SH-SY5Y (cell line): ENCODE measurements around the gene ARHGEF37.

Experiments used
- GATA2 ChIP-seq: IDR thresholded peaks from 2 replicates; pipeline ENCODE4 v1.6.1; 2011; ENCODE audit warnings: mild to moderate bottlenecking, low read depth, low read length
- GATA3 ChIP-seq: IDR thresholded peaks from 2 replicates; pipeline ENCODE4 v1.6.1; 2011; ENCODE audit warnings: low read depth, mild to moderate bottlenecking, low read length, moderate library complexity

ARHGEF37 gene

GRCh38 chr5:149551227-149552037, 29.9 kb upstream of the ARHGEF37 start, which contains the start of gene CSNK1A1:
TSS of gene CSNK1A1 (minus strand) at chr5:149551439. CDS start at chr5:149550964, 475 bp downstream.
- TF ChIP-seq GATA2 (peak; percentile 17; the same call in 1 of the 2 replicates), GATA3 (no peak)

- TF ChIP-seq GATA2 (no peak), GATA3 (no peak)
These were observed 29.2 kb upstream of the ARHGEF37 start for GRCh38 chr5:149552038-149552494.

- TF ChIP-seq GATA3 (no peak), GATA2 (no peak)
These were observed 28.6 kb upstream of the ARHGEF37 start for GRCh38 chr5:149552553-149553160.

- no peak for TF ChIP-seq GATA2
- no peak for TF ChIP-seq GATA3
These were observed 21.6 kb upstream of the ARHGEF37 start for GRCh38 chr5:149559706-149560105.

GRCh38 chr5:149561848-149562247, 19.4 kb upstream of the ARHGEF37 start:
- no peak; the same call in 1 of the 2 replicates for TF ChIP-seq GATA3
- peak; percentile 60 for TF ChIP-seq GATA2

- TF ChIP-seq GATA2 (no peak), GATA3 (no peak)
These were observed 17.8 kb upstream of the ARHGEF37 start for GRCh38 chr5:149563466-149563865.

GRCh38 chr5:149567226-149567625, 14.1 kb upstream of the ARHGEF37 start:
- no peak for TF ChIP-seq GATA3
- TF ChIP-seq GATA2 = no peak

- TF ChIP-seq GATA2 (no peak), GATA3 (no peak)
These were observed 9.1 kb upstream of the ARHGEF37 start for GRCh38 chr5:149572170-149572569.

GRCh38 chr5:149572576-149573231, 8.6 kb upstream of the ARHGEF37 start:
- no peak for TF ChIP-seq GATA3
- TF ChIP-seq GATA2 = no peak

- no peak for TF ChIP-seq GATA2
- TF ChIP-seq GATA3 = no peak
These were observed 6.2 kb upstream of the ARHGEF37 start for GRCh38 chr5:149575131-149575530.

GRCh38 chr5:149576021-149576420, 5.3 kb upstream of the ARHGEF37 start:
- TF ChIP-seq GATA3 (no peak), GATA2 (no peak)

GRCh38 chr5:149578896-149579295, 2.4 kb upstream of the ARHGEF37 start:
- TF ChIP-seq GATA2 (no peak), GATA3 (no peak)

GRCh38 chr5:149580808-149581191, 498 bp upstream of the ARHGEF37 start:
- TF ChIP-seq GATA3 = no peak
- TF ChIP-seq GATA2 = no peak
